HCT116 (cell line): ENCODE results near the gene FAAP100. TPM values are rescaled to one million over a fixed set of nuclear protein-coding genes. Genes with fewer than 3 reads are reported as not detected.

Experiments
- ATAC-seq: fragments of 200-7000 bp; cut with Tn5 transposase; 2 replicates; pipeline ENCODE4 v1.9.1; 2020; ENCODE audit warnings: mild to moderate bottlenecking, moderate library complexity
- BruUV-seq: library from RNA; stranded (reverse); fragments of 400-500 nt; replicated peaks from 2 replicates; lab custom pipeline; 2021; lab: Mats Ljungman, UMichigan
- CTCF ChIA-PET: fragments of 300-600 bp; sonication (Branson Sonifier 250); formaldehyde crosslinking; loops from one replicate; lab custom pipeline; 2021; ENCODE audit warnings: antibody characterized with exemption; lab: Charles Lee
- POLR2A ChIA-PET: fragments of 300-600, 350-600 bp; sonication (Branson Sonifier 250); formaldehyde crosslinking; loops from one replicate; lab custom pipeline; 2021; ENCODE audit warnings: antibody characterized with exemption; lab: Charles Lee
- RAD21 ChIA-PET, 2 experiments: fragments of 300-600 bp; sonication (Branson Sonifier 250); formaldehyde crosslinking; loops; one replicate each; lab custom pipeline; 2023; ENCODE audit warnings: low total read pairs in 2 of 2; ENCODE audit not compliant: uncharacterized antibody in 2 of 2, unreplicated experiment in 2 of 2, low non-redundant PET in 1 of 2; lab: Charles Lee
- DNase-seq: peaks from one replicate; pipeline ENCODE4 v3.0.0-alpha.2; 2010; ENCODE audit warnings: low read depth, low spot score
- H2AFZ ChIP-seq: fragments of 200-600 bp; shearing (Covaris generic), sonication (generic); 2 replicates; pipeline ENCODE4 v1.6.1; 2017; ENCODE audit warnings: low read depth, mixed run types, mixed read lengths, antibody characterized with exemption, low read length; ENCODE audit not compliant: poor library complexity, severe bottlenecking
- H3K27ac ChIP-seq: 2 replicates; pipeline ENCODE4 v1.5.1; 2012; ENCODE audit warnings: low read depth, low read length
- H3K27me3 ChIP-seq: fragments of 200-600 bp; sonication (generic); 2 replicates; pipeline ENCODE4 v1.6.1; 2016; ENCODE audit warnings: mixed run types, low read length, mixed read lengths; ENCODE audit not compliant: insufficient read depth
- H3K36me3 ChIP-seq, 2 experiments: fragments of 200-500 bp in 1 of 2; fragments of 200-600 bp in 1 of 2; sonication (Bioruptor generic) in 1 of 2; sonication (generic) in 1 of 2; 2 replicates each; pipeline versions ENCODE4 v1.5.1 to v1.6.1; 2014 to 2016; ENCODE audit warnings: low read length in 2 of 2, inconsistent platforms in 1 of 2, mixed read lengths in 1 of 2, mixed run types in 1 of 2; ENCODE audit not compliant: insufficient read depth in 2 of 2, control insufficient read depth in 1 of 2
- H3K4me1 ChIP-seq, 2 experiments: fragments of 200-600 bp in 1 of 2; sonication (generic) in 1 of 2; 2 replicates each; pipeline versions ENCODE4 v1.5.1 to v1.6.1; 2012 to 2017; ENCODE audit warnings: low read length in 2 of 2, inconsistent platforms in 1 of 2, mild to moderate bottlenecking in 1 of 2, mixed read lengths in 1 of 2, mixed run types in 1 of 2, moderate library complexity in 1 of 2; ENCODE audit not compliant: insufficient read depth in 2 of 2, control insufficient read depth in 1 of 2
- H3K4me2 ChIP-seq: fragments of 200-600 bp; sonication (generic); 2 replicates; pipeline ENCODE4 v1.6.1; 2017; ENCODE audit warnings: mixed run types, low read length, mixed read lengths
- H3K4me3 ChIP-seq, 2 experiments: fragments of 200-600 bp in 1 of 2; sonication (generic) in 1 of 2; replicated peaks in 1 of 2; 2 replicates each; pipeline ENCODE4 v1.5.1; 2011 to 2016; ENCODE audit warnings: low read length in 2 of 2, control low read depth in 1 of 2, low read depth in 1 of 2, mild to moderate bottlenecking in 1 of 2, mixed read lengths in 1 of 2, mixed run types in 1 of 2
- H3K79me2 ChIP-seq: fragments of 200-600 bp; sonication (generic); 2 replicates; pipeline ENCODE4 v1.6.1; 2017; ENCODE audit warnings: mild to moderate bottlenecking, mixed run types, low read length, moderate library complexity, mixed read lengths; ENCODE audit not compliant: insufficient read depth
- H3K9ac ChIP-seq: fragments of 200-600 bp; sonication (generic); 2 replicates; pipeline ENCODE4 v1.6.1; 2016; ENCODE audit warnings: low read length, mixed read lengths
- H3K9me2 ChIP-seq: fragments of 200-600 bp; sonication (generic), shearing (Covaris generic); 2 replicates; pipeline ENCODE4 v1.6.1; 2017; ENCODE audit warnings: mixed run types, mild to moderate bottlenecking, moderate library complexity; ENCODE audit not compliant: insufficient read depth
- H3K9me3 ChIP-seq, 2 experiments: fragments of 200-500 bp in 1 of 2; fragments of 200-600 bp in 1 of 2; sonication (Bioruptor generic) in 1 of 2; sonication (generic) in 1 of 2; 2 replicates each; pipeline ENCODE4 v1.6.1; 2014 to 2017; ENCODE audit warnings: low read length in 2 of 2, mixed read lengths in 2 of 2, inconsistent platforms in 1 of 2, low read depth in 1 of 2, mild to moderate bottlenecking in 1 of 2, mixed run types in 1 of 2, moderate library complexity in 1 of 2; ENCODE audit not compliant: control insufficient read depth in 1 of 2, insufficient read depth in 1 of 2
- H4K20me1 ChIP-seq: fragments of 200-600 bp; sonication (generic), shearing (Covaris generic); 2 replicates; pipeline ENCODE4 v1.6.1; 2017; ENCODE audit warnings: mixed run types, mild to moderate bottlenecking, moderate library complexity; ENCODE audit not compliant: insufficient read depth
- ATF3 ChIP-seq: IDR thresholded peaks from 2 replicates; pipeline ENCODE4 v1.6.1; 2012
- EGR1 ChIP-seq: IDR thresholded peaks from 2 replicates; pipeline ENCODE4 v1.6.1; 2012; ENCODE audit warnings: low read depth
- POLR2AphosphoS5 ChIP-seq: IDR thresholded peaks from 2 replicates; pipeline ENCODE4 v1.6.1; 2011; ENCODE audit warnings: mild to moderate bottlenecking, low read depth, low read length, moderate library complexity
- YY1 ChIP-seq: IDR thresholded peaks from 2 replicates; pipeline ENCODE4 v1.6.1; 2011; ENCODE audit warnings: low read length, low read depth, moderate library complexity, mild to moderate bottlenecking; ENCODE audit not compliant: insufficient replicate concordance; ENCODE audit errors: extremely low read depth
- intact Hi-C: fragments of 100-400 bp; cut with micrococcal nuclease; formaldehyde crosslinking; loops from 2 replicates; pipeline ENCODE4 v1.10.0; 2022
- total RNA-seq: library from RNA; stranded (reverse); gene quantifications from one replicate; pipeline ENCODE4 v1.2.1, GENCODE V29; 2021; ENCODE audit not compliant: unreplicated experiment
- TF ChIP-seq, protein P1 (sequence below): IDR thresholded peaks from 2 replicates; pipeline ENCODE4 v1.6.1; 2012; ENCODE audit warnings: low read depth

Gene FAAP100
- total RNA-seq, 1 experiment from 2014 or later: 53.4 TPM

- Histone ChIP-seq H3K4me3 (no peak overlapping the region), H2AFZ (no peak overlapping the region), H3K36me3 (peaks cover 69 to 79% of the 10 kb centered on the region in 2 experiments), H4K20me1 (peaks cover 3% of the 10 kb centered on the region; the same call in 1 of the 2 replicates), H3K27ac (no peak overlapping the region), H3K9ac (no peak overlapping the region), H3K4me1 (peaks cover 0 to 4% of the 10 kb centered on the region in 2 experiments; a peak in 2 of 4 replicates), H3K79me2 (peaks cover 50% of the 10 kb centered on the region; the same call in 1 of the 2 replicates), H3K27me3 (no peaks in the 10 kb centered on the region), H3K9me2 (no peaks in the 10 kb centered on the region), H3K4me2 (no peak overlapping the region), H3K9me3 (no peaks in the 10 kb centered on the region)
- RAD21 ChIA-PET: no interaction called here
- TF ChIP-seq, protein P1, sequence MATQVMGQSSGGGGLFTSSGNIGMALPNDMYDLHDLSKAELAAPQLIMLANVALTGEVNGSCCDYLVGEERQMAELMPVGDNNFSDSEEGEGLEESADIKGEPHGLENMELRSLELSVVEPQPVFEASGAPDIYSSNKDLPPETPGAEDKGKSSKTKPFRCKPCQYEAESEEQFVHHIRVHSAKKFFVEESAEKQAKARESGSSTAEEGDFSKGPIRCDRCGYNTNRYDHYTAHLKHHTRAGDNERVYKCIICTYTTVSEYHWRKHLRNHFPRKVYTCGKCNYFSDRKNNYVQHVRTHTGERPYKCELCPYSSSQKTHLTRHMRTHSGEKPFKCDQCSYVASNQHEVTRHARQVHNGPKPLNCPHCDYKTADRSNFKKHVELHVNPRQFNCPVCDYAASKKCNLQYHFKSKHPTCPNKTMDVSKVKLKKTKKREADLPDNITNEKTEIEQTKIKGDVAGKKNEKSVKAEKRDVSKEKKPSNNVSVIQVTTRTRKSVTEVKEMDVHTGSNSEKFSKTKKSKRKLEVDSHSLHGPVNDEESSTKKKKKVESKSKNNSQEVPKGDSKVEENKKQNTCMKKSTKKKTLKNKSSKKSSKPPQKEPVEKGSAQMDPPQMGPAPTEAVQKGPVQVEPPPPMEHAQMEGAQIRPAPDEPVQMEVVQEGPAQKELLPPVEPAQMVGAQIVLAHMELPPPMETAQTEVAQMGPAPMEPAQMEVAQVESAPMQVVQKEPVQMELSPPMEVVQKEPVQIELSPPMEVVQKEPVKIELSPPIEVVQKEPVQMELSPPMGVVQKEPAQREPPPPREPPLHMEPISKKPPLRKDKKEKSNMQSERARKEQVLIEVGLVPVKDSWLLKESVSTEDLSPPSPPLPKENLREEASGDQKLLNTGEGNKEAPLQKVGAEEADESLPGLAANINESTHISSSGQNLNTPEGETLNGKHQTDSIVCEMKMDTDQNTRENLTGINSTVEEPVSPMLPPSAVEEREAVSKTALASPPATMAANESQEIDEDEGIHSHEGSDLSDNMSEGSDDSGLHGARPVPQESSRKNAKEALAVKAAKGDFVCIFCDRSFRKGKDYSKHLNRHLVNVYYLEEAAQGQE: no peak
- TF ChIP-seq POLR2AphosphoS5: no peak
- TF ChIP-seq YY1: no peak
- TF ChIP-seq ATF3: no peak
- TF ChIP-seq EGR1: no peak
- BruUV-seq: no TSS peak
- POLR2A ChIA-PET: no interaction called here
- CTCF ChIA-PET: no interaction called here
- DNase-seq (no peak), ATAC-seq (no peak; the same call in 1 of the 2 replicates)
- intact Hi-C loops: no loop called here
Observed at GRCh38 chr17:81593105-81593871, 41.1 kb upstream of the FAAP100 start.
